HUES6 (cell line): Measurements from ENCODE around the gene CKLF.

Experiments
- H3K27ac ChIP-seq: 2 replicates; pipeline ENCODE4 v1.7.0; 2013; ENCODE audit warnings: low read depth, mild to moderate bottlenecking, low read length, inconsistent platforms
- H3K27me3 ChIP-seq: 2 replicates; pipeline ENCODE4 v1.6.1; 2013; ENCODE audit warnings: low read length; ENCODE audit not compliant: control insufficient read depth, insufficient read depth
- H3K36me3 ChIP-seq: 2 replicates; pipeline ENCODE4 v1.6.1; 2013; ENCODE audit warnings: low read length; ENCODE audit not compliant: control insufficient read depth, insufficient read depth
- H3K4me1 ChIP-seq: 2 replicates; pipeline ENCODE4 v1.6.1; 2013; ENCODE audit warnings: low read length; ENCODE audit not compliant: control insufficient read depth, insufficient read depth
- H3K4me3 ChIP-seq: 2 replicates; pipeline ENCODE4 v1.5.1; 2013; ENCODE audit warnings: low read depth, low read length
- H3K9ac ChIP-seq: one replicate; pipeline ENCODE4 v1.6.1; 2013; ENCODE audit warnings: mild to moderate bottlenecking, low read length
- H3K9me3 ChIP-seq: 2 replicates; pipeline ENCODE4 v1.6.1; 2013; ENCODE audit warnings: low read depth, low read length; ENCODE audit not compliant: control insufficient read depth, insufficient read depth

Gene CKLF

GRCh38 chr16:66552286-66553177 lies at the start of gene CKLF:
Gene CKLF, plus strand, starts transcription at chr16:66552576. Its CDS starts 140 bp downstream, at chr16:66552716.
- Histone ChIP-seq H3K9me3 (peaks cover 3% of the 10 kb centered on the region), H3K27me3 (peaks cover 15% of the 10 kb centered on the region), H3K9ac (peak within 1 kb of the TSS; percentile 63), H3K27ac (no peak within 1 kb of the TSS), H3K36me3 (no peaks in the 10 kb centered on the region), H3K4me1 (peaks cover 9% of the 10 kb centered on the region), H3K4me3 (peak within 1 kb of the TSS; percentile 59)

DNA sequence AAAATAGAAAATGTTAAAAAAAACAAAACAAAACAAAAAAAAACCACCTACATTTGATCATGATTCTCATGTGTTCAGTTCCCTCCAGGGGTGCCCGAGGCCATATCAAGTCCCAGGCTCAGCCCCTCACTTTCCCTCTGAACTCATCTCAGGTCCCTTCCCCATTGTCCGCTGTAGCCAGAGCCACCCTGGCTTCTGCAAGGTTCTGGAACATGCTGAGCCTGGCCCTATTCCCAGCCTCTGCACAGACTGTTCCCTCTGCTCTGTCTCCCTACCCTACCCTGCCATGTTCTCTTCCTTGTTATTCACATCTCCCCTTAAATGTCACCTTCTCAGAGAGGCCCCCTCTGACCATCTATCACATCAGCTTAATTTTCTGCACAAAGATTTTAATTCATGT lies 49.3 kb upstream of the CKLF start:
- H3K4me3 ChIP-seq: no peak overlapping the region
- no peak overlapping the region for H3K27ac ChIP-seq
- no peaks in the 10 kb centered on the region for H3K9me3 ChIP-seq
- H3K27me3 ChIP-seq: no peaks in the 10 kb centered on the region
- H3K36me3 ChIP-seq: no peaks in the 10 kb centered on the region
- no peaks in the 10 kb centered on the region for H3K4me1 ChIP-seq
- no peak overlapping the region for H3K9ac ChIP-seq

GRCh38 chr16:66503612-66504011 lies 48.8 kb upstream of the CKLF start:
- Histone ChIP-seq H3K4me3 (no peak overlapping the region), H3K9ac (no peak overlapping the region), H3K36me3 (no peaks in the 10 kb centered on the region), H3K27ac (no peak overlapping the region), H3K4me1 (no peaks in the 10 kb centered on the region), H3K27me3 (no peaks in the 10 kb centered on the region), H3K9me3 (no peaks in the 10 kb centered on the region)

DNA sequence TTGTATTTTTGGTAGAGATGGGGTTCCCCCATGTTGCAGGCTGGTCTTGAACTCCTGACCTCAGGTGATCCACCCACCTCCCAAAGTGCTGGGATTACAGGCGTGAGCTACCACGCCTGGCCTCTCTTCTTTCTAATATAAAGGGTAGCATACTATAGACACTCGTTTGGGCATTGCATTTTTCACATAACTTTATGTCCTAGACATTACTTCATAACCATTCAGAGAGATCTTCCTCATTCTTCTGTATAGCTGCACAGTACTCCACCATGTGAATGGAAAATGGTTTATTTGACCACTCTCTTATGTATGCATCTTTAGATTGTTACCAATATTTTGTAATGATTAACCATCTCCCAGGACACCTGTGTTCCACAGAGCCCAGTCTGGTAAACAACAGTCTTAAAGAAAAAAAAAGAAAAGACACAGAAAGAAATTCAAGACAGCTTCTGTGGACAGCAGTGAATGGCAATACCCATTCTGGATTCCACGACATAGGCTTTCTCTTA lies 44.6 kb upstream of the CKLF start:
- H3K27me3 ChIP-seq: no peaks in the 10 kb centered on the region
- no peak overlapping the region for H3K9ac ChIP-seq
- H3K4me1 ChIP-seq: peaks cover 29% of the 10 kb centered on the region
- no peak overlapping the region for H3K27ac ChIP-seq
- no peaks in the 10 kb centered on the region for H3K9me3 ChIP-seq
- no peak overlapping the region for H3K4me3 ChIP-seq
- no peaks in the 10 kb centered on the region for H3K36me3 ChIP-seq

GRCh38 chr16:66508248-66508913 lies 44.0 kb upstream of the CKLF start:
- Histone ChIP-seq H3K9me3 (no peaks in the 10 kb centered on the region; the same call in 1 of the 2 replicates), H3K4me3 (no peak overlapping the region), H3K27ac (no peak overlapping the region), H3K36me3 (no peaks in the 10 kb centered on the region), H3K9ac (no peak overlapping the region), H3K27me3 (no peaks in the 10 kb centered on the region), H3K4me1 (peaks cover 34% of the 10 kb centered on the region)

DNA sequence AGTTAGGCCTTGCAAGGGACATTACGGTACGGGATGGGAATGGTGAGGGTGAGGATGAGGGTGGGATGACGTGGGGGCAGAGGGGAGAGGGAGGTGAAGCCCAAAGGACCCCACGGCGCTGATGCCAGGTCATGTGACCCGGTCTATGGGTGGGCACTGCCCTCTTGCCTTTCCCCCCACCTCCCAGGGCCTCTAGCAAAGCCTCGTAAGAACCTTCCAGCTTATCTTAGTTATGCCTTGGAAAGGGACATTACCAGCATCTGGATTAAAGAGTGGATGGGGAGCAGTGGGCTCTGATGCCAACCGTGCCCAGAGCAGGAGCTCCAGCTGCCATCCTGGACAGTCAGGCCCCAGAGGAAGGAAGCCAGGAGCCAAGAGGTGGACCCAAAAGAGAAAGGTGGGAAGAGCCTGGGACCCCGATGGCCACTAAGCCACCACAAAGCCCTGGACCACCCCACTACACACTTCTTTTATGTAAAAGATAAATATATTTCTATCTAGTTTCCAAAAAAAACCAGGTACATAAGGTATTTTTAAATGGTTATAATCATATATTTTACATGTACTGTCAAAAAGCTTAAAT lies 43.4 kb upstream of the CKLF start:
- H3K4me3 ChIP-seq: no peak overlapping the region
- no peaks in the 10 kb centered on the region for H3K36me3 ChIP-seq
- no peak overlapping the region for H3K9ac ChIP-seq
- H3K27me3 ChIP-seq: no peaks in the 10 kb centered on the region
- H3K27ac ChIP-seq: no peak overlapping the region
- peaks cover 4% of the 10 kb centered on the region; the same call in 1 of the 2 replicates for H3K9me3 ChIP-seq
- H3K4me1 ChIP-seq: peaks cover 34% of the 10 kb centered on the region

DNA sequence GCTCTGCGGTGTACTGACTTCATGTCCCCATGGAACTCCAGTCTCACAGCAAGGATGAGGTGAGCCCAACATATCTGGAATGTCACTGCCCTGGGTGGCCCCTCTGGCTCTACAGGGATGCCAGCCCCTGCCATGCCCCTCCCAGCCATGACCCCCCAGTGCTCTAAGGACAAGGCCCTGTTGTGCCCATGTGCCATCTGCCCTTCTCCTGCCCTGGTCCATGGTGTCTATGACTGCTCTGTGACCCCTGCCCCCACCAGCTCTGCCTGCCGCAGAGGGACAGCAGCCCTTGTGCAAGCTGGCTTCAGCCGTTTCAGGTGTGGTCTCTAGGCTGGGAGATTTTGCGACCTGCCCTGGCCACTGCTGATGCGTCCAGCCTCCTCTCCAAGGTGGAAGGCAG lies 42.8 kb upstream of the CKLF start:
- no peak overlapping the region for H3K27ac ChIP-seq
- H3K4me3 ChIP-seq: no peak overlapping the region
- no peak overlapping the region for H3K9ac ChIP-seq
- peaks cover 4% of the 10 kb centered on the region; the same call in 1 of the 2 replicates for H3K9me3 ChIP-seq
- H3K4me1 ChIP-seq: peaks cover 34% of the 10 kb centered on the region
- no peaks in the 10 kb centered on the region for H3K27me3 ChIP-seq
- H3K36me3 ChIP-seq: no peaks in the 10 kb centered on the region

- H3K36me3 ChIP-seq: no peaks in the 10 kb centered on the region
- peaks cover 34% of the 10 kb centered on the region for H3K4me1 ChIP-seq
- no peak overlapping the region for H3K27ac ChIP-seq
- no peak overlapping the region for H3K4me3 ChIP-seq
- no peak overlapping the region for H3K9ac ChIP-seq
- H3K27me3 ChIP-seq: no peaks in the 10 kb centered on the region
- H3K9me3 ChIP-seq: peaks cover 4% of the 10 kb centered on the region; the same call in 1 of the 2 replicates
These were observed 42.1 kb upstream of the CKLF start for GRCh38 chr16:66510298-66510697.

DNA sequence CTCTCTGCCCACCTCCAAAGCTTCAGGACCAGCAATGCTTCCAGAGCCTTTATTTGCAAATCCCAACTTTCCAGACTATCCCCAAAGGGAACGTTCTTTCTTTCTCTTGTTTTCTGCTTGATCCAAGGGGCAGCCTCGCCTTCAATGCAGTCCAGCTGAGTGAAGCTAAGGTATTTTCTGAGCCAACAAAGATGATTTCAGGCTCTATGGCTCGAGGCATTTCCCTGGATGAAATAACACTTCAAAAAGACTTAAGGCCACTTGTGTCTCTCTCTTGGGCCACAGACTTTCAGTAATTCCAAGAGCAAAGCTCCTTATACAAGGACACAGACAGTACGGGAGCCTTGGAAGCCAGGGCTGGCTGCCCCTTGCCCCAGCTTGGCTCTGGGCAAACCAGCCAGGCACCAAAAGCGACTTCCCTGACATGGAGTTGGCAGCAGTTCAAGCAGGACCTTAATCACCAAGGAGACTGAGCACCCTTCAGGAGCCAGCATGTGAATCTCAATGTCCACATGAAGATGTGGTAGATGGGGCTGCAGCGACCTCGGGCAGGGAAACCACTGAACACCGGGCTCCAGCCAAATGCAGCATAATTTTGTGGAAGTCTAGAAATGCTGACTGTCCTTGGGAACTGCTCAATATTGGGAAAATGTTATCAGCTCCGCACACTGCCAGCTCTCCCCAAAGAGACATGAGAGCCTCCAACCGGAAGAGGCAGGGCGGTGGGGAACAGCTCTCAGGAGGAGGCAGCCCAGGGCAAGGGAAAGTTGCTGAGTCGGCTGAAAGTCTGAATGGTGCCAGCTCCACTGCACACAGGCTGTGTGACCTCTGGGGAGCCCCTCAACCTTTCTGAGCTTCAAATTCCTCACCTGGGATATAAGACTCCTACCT lies 41.4 kb upstream of the CKLF start:
- H3K4me1 ChIP-seq: peaks cover 34% of the 10 kb centered on the region
- no peaks in the 10 kb centered on the region for H3K36me3 ChIP-seq
- H3K27me3 ChIP-seq: no peaks in the 10 kb centered on the region
- H3K9me3 ChIP-seq: peaks cover 4% of the 10 kb centered on the region; the same call in 1 of the 2 replicates
- peak overlapping the region; percentile 30 for H3K9ac ChIP-seq
- no peak overlapping the region for H3K4me3 ChIP-seq
- peak overlapping the region; percentile 4; the same call in 1 of the 2 replicates for H3K27ac ChIP-seq

DNA sequence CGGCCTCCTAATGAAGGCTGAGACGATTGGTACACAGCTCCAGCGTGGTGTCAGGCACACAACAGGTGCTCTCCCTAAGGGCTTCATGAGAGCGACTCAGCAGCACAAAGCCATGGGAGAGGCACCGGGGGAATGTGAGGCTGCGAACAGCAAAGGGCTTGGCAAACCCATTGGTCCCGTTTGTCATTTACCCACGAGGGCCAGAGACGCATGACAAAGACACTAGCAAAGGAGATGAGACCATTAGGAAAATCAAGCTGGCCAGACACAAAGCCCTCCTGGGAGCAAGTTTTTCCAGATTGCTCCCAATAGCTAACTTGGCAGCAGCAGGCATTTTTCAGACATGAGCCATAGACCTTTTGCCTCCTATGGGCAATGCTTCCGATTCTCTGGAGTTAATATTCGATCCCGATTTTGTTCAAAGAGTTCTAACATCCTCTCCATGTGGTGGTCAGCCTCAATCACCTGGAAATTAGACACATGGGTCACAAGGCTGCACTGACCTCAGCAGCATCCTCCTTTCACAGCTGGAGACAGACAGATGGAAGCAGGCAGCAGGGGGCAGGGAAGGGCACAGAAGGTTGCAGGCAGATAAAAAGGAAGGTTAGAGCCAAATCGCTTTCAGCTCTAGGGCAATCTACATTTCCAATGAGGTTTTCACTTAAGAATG lies 40.6 kb upstream of the CKLF start:
- peaks cover 40% of the 10 kb centered on the region for H3K4me1 ChIP-seq
- peak overlapping the region; percentile 25 for H3K9ac ChIP-seq
- H3K27ac ChIP-seq: peak overlapping the region; percentile 4; the same call in 1 of the 2 replicates
- H3K27me3 ChIP-seq: no peaks in the 10 kb centered on the region
- no peaks in the 10 kb centered on the region for H3K36me3 ChIP-seq
- no peak overlapping the region for H3K4me3 ChIP-seq
- peaks cover 4% of the 10 kb centered on the region; the same call in 1 of the 2 replicates for H3K9me3 ChIP-seq
